ENCODE data around the gene TCF12.
"Not testable (repeated sequence)": the region's sequence is repeated elsewhere in the genome, so short reads cannot be mapped to it uniquely, and the experiment has no call there.

The TCF12 gene

DNA sequence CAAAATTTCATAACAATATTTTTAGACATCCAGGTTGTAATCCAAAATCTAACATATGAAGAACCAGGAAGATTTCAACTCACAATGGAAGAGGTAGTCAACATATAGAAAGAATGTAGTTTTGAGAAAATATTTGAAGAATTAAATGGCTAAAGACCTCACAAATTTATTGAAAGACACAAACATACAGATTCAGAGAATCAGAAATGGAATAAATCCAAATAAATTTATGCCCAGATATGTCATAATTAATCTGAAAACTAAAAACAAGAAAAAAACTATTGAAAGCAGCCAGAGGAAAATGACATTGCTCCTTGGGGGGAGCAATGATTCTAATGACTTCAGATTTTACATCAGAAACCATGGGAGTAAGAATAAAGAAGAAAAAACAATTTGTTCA, 75.8 kb downstream of the TCF12 start:
- no peak for DNase-seq (ENCODE audit: low read depth)
- H3K4me3 ChIP-seq (ENCODE audit: low read length): no peak overlapping the region
- TF ChIP-seq CTCF (conservative IDR thresholded peaks at IDR 0.05; ENCODE audit: low read length): no peak

GRCh38 chr15:56996093-56996492, 77.6 kb downstream of the TCF12 start:
- H3K4me3 ChIP-seq (ENCODE audit: low read length): no peak overlapping the region
- no peak for TF ChIP-seq CTCF (conservative IDR thresholded peaks at IDR 0.05; ENCODE audit: low read length)
- DNase-seq (ENCODE audit: low read depth): peak; percentile 20

GRCh38 chr15:56996746-56997470, 78.5 kb downstream of the TCF12 start:
- TF ChIP-seq CTCF (conservative IDR thresholded peaks at IDR 0.05; ENCODE audit: low read length): no peak
- peak; percentile 42 for DNase-seq (ENCODE audit: low read depth)

DNA sequence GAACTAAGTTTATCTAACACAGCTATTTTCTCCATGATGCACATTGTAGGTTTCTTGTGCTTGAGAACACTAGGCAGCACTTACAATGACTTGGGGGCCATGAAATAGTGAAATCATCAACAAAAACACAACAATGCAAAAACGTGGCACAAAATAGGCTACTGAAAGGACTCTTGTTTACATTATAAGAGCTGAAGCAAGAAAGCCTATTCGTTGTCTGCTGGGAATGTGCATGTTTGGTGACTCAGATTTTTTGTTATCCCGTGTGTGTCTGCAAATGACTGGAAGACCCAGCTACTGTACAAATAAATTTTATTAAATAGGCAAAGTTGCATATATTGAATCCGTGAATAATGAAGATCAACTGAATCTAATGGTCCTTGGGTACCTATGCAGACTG, 85.0 kb downstream of the TCF12 start:
- DNase-seq (ENCODE audit: low read depth): peak; percentile 77
- TF ChIP-seq CTCF (conservative IDR thresholded peaks at IDR 0.05; ENCODE audit: low read length): no peak

More at GRCh38 chr15:56996746-56997470, 78.5 kb downstream of the TCF12 start:
- no peak overlapping the region for H3K4me3 ChIP-seq (ENCODE audit: low read length)

GRCh38 chr15:57005244-57005643, 86.8 kb downstream of the TCF12 start:
- DNase-seq (ENCODE audit: low read depth): no peak
- TF ChIP-seq CTCF (conservative IDR thresholded peaks at IDR 0.05; ENCODE audit: low read length): no peak
- no peak overlapping the region for H3K4me3 ChIP-seq (ENCODE audit: low read length)

More for the DNA sequence above, 85.0 kb downstream of the TCF12 start:
- no peak overlapping the region for H3K4me3 ChIP-seq (ENCODE audit: low read length)

- not testable (repeated sequence) for DNase-seq (ENCODE audit: low read depth); H3K4me3 ChIP-seq (ENCODE audit: low read length)
Measured at GRCh38 chr15:57007797-57008196, 89.4 kb downstream of the TCF12 start.

GRCh38 chr15:57010724-57011123, 92.3 kb downstream of the TCF12 start:
- DNase-seq (ENCODE audit: low read depth): no peak
- no peak for TF ChIP-seq CTCF (conservative IDR thresholded peaks at IDR 0.05; ENCODE audit: low read length)
- no peak overlapping the region for H3K4me3 ChIP-seq (ENCODE audit: low read length)
